Fibroblast of skin of scalp (primary cell): Measurements from ENCODE around the gene HOXD8.

Experiments
- DNase-seq: peaks from one replicate; pipeline ENCODE4 v3.0.0-alpha.2; 2013

HOXD8 gene

DNA sequence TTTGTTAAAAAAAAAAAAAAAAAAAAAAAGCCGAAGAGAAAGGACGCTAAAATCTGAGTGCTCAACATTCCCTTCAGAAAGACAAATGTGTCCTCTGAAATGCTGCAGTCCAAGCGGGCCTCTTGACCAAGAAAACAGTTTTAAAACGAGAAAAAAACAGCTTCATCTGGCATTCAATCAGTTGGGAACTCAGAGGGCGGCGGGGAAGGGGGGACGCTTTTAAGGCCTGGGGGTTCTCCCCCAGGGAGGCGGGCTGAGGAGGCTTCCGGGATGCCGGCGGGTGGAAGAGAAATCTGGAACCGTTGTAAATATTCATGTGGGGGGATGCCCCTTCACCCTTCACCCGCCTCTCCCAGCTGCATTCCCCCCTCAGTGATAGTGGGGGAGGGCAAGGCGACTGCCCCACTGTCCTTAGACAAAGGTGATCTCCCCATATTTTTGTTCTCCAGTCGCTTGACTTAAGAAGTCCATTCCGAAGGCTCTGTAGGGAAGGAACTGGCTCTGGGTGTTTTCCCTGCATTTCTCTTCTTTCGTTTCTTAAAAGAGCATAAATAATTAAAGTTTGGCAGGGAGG, 25.7 kb upstream of the HOXD8 start:
- DNase-seq: no peak

DNA sequence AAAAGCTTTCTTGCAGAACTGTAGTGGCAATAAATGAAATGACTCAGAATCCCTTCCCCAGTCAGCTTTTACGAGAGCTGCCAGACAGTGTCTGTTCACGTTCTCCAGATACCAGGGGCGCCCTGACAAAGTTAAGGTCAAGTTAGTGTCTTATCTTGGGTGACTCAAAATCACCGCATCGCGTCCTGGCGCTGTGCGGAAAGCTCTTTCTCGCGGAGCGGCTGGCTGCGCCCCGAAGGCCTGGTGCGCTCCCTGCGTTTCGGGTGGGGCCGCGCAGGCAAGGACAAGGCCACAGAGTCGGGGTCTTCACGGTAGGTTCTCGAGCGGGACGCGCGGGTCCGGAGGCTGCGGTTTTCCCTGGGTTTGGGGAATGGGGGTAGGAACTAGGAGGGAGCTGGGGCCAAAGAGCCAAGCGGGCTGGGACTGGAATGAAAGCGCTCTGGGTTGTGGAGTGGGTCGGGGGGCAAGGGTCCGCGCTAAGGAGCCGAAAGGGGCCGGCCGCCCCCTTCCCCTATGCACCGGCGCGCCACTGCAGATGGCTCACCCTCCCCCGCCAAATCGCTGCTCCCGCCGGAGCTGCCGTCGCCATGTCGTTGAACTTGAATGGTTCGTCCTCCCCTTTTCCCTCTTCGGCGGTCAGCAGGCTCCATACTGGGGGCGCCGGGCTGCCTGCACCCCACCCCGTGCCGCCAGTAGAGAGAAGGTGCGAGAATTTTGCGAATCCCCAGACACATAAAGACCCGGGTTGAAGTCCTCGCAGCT, 25.0 kb upstream of the HOXD8 start:
- peak; percentile 51 for DNase-seq

DNA sequence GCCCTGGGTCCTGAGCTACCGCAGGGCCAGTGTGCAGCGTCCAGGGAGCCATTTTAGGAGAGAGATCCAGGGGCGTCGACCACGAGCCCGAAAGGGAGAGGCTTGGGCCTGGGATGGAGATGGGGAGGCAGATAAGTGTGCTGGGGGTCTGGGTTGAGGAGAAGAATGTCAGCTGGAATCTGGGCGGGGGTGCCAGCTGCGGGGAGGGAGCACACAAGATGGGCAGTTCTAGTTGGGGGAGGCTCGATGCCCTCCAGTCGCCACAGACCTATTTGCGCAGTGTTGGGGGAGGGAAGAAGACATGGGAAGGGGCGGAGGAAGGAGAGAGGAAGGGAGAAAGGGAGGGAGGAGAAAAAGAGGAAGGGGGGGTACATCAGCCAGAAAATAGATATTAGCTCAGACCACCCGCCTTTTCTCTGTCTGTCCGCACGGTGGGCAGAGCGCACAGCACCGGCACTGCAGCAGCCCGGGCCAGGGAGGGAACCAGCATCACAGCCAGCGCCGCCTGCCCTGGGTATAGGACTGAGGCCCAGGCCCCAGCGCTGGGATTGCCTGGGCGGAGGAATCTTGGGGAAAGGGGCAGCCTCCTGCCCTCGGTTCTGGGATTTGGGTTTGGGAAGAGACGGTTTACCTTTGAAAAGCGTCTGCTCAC, 24.3 kb upstream of the HOXD8 start:
- DNase-seq: no peak

DNA sequence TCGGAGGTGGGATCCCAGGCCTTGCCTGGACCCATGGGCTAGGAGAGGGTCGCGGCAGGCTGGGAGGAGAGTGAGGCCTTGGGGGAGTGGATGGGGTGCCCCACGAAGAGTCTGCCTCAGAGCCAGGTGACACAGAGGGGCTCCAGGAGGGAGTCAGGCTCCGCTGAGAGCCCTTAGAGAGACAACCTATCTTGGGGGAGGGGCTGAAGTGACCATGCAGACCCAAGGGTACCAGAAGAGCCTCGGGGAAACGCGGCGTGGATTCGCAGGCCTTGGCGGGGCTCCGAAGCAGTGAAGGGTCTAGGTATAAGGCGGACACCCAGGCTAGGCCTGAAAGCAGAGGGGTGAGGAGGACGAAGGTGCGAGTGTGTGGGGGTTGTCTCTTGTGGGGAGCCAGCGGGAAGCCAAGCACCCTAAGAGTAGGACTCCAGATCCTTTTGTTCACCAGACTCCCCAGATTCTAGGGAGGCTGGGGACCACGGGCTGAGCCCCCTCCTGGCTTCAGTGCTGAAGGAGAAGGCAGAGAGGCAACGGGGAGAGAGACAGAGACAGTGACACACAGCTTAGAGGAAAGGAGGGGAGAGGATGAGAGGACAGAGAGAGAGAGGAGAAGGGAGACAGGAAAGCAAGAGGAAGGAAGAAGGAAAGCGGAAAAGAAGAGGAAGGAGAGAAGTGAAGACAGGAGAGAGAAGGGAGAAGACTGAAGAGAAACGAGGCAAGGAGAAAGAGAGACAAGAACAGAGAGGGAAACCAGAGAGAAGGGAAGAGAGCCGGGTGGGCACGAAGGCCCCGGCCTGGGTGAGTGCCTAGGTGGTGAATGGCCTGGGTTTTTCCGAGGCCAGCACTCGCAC, 23.6 kb upstream of the HOXD8 start:
- no peak for DNase-seq

DNA sequence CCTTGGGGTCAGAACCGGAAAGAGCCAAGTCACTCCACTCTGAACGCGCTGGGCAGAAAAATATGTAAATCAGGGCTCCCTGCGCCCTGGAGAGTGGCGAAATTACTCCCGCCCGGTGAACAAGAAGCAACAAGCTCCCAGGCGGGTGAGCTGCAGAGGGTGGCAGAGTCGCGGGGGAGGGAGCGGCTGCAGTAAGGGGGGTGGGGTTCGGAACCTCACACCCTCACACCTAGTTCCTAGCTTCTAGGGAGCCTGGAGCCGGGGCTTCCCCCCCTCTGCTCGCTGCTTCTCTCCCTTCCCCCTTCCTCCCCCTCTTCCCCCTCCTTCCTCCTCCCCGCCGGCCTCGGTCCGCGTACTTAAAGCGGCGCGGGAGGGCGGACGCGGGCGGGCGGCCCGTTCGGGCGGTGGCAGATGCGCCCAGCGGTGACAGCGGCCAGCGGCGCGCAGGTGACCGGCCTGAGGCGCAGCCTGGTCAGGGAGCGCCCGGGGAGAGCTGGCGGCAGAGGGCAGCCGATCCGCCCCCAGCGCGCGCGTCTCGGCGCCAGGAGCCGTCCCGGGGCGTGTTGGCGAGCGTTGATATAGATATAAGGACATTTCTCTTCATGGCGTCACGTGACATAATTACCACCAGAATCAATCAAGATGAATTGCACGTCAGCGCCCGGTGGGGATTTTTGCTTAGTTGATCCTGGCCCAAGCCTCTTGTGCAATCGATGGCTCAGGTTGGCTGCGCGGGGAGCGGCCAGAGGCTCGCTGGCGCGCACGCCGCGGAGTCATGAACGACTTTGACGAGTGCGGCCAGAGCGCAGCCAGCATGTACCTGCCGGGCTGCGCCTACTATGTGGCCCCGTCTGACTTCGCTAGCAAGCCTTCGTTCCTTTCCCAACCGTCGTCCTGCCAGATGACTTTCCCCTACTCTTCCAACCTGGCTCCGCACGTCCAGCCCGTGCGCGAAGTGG, 22.6 kb upstream of the HOXD8 start, which contains the start of gene HOXD11:
TSS of gene HOXD11 (plus strand) at position 700 of the 959 bp plus-strand sequence. CDS start at position 776, 76 bp downstream.
- no peak for DNase-seq

DNA sequence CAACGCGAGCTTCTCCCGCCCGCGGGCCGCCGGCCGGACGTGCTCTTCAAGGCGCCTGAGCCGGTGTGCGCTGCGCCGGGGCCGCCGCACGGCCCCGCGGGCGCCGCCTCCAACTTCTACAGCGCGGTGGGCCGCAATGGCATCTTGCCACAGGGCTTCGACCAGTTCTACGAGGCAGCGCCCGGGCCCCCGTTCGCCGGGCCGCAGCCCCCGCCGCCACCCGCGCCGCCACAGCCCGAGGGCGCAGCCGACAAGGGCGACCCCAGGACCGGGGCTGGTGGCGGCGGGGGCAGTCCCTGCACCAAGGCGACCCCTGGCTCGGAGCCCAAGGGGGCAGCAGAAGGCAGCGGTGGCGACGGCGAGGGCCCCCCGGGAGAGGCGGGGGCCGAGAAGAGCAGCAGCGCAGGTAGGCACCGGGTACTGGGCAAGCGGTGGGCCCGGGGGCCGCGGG, 21.7 kb upstream of the HOXD8 start:
- no peak for DNase-seq

DNA sequence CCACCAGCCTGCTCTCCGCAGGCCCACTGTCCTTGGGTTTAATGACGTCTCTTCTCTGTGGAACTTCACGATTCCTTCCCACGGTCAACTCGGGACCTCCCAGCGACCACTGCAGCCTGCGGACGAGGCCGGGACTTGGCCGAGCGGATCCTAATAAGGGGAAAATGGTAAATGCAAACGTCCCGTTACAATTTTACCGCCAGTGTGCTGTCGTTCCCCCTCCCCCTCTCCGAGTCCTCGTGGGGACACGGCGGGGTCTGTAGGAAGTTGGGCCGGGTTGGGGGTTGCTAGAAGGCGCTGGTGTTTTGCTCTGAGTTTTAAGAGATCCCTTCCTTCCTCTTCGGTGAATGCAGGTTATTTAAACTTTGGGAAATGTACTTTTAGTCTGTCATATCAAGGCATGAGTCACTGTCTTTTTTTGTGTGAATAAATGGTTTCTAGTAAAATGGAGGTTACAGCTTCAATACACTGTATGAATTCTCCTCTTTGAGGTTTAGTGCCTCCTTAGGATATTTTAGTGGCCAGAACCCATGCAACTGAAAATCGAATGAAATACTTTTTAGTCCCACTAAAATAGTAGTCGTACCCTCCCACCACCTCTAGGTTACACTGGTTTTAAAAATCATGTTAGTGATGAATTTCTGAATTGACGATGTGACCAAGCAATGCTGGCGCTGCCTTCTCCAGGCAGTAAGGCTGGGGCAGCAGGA, 20.2 kb upstream of the HOXD8 start:
- DNase-seq: no peak

DNA sequence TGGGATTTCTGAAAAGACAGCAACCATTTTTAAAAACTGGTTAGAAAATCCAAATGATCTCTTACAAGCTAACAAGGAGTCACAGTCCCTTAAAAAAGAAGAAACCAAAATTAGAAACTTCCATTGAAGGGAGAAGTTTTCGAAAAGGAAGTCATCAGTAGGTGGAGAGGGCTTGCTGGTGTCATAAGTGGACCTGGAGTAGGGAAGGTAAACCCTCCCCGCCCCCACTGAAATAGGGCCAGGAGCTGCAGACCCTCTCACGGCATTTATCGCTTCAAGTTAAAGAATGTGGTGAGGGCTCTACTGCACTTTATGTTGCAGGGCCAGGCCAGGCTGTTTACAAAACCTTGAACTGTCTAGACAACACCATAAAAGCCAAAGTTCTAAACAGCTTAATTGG, 19.6 kb upstream of the HOXD8 start:
- DNase-seq: no peak

DNA sequence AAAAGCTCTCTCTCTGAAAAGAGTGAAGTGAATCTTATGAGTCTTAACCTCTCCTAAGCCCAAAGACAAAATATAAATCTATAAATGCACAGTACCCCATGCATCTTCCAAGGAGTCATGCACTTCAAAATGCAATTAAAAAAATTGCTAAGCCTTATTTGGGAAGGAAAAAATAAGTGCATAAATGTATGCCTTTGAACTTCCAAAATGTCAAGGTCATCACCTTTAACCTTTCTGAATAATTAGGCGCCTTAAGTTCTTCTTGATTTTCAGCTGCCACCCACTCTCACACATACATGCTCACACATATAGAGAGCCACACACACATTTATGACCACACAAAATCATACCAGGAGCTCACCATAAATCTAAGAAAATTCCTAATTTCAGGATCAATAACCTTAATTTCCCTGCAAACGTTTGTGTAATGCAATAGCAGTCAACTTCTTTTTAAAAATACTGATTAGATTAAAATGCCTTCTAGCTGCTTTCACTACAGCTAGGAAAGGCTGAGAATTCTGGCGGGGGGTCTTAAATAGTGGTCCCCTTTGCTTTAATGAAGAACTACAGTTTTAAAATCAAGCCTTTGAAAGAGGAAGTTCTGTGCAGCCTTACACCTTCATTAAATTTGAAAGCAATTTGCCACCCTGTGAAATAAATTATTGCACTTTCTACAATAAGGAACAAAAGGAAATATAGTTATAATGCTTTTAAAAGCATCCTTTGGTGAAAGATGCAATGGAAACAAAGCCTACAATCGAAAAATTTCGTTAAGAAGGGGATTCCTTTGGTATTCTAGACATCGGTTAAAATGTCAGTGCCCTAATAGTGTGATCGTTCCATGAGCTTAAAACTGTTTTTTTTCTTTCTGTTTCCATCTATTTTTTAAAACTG, 18.8 kb upstream of the HOXD8 start:
- DNase-seq: no peak

DNA sequence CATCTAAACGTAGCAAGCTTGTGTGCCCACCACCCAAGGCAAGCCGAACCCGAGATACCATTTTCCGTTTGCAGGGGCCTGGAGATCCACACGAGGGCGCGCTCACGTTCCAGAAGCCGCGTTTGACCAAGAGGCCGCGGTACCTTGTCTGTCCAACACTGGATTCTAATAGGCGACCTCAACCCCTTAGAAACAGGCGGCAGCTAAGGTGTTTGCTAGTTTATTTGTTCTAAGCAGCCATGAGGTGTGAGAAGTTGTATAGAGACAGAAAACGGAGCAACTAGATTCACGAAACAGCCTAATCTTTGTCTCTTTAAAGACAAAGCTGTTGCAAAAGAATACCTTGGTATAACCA, 18.2 kb upstream of the HOXD8 start:
- DNase-seq: peak; percentile 60

DNA sequence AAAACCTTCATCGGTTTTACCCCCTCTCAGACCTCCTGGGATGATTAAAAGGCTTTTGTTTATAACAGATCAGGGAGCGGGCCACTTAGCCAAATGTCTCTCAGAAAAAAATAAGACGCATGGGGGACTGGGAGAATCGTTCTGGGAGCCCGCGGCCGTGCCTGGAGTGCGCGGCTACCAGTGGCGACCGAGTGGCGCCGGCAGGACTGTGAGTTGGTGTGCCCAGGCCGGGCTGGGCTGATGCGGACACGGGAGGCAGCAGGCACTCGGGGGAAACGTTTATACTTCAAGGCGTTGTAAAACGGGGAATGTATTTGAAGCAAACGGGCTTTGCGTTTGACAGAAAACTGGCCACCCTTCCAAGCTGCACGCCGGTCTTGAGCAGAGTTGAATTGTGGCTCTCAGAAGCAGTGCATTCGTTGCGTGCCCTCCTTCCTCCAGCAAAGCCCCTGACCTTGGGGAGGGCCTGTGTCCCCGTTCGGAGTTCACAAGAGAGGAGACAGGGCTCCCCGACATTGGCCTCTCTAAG, 17.6 kb upstream of the HOXD8 start:
- DNase-seq: no peak

DNA sequence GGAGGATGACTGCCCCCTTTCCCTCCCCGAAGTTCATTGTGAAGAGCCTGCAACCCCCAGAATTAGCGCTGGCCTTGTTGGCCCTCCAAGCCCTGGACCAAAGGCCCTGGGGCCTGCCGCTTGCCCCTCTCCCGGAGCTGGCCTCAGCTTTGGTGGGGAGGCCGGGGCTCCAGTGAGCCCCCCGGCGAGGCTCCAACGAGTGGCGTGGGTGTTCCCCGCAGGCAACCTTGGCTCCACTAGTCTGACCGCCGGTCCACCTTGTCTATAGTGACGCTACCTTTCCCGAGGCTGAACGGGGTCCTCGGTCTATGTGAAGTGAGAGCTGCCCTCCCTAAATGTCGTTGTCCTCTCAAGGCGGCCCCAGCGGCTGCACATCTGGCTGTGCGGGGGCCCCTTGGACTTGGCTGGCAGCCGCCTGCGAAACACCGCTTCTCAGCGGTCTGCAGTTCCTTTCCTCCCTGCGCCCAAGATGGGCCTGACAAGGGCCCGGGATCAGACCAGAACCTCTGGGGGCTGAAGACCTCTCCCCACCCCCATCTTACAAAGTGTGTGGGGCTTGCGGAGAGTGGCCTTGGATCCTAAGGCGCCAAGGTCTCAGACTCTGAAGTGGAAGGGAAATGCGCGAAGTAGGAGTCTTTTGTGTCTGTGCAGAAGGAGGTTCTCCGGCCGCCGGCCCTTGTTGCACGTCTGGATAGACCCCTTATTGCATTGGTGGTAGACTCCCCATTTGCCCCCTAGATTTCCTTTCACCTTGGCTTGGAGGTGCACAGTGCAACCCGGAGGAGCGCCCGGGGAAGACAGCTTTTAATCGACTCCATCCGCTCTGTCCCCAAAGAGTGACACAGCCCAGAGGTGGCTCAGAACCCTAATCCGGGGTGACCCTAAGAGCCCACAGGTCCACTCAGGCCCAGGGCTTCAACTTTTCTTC, 16.9 kb upstream of the HOXD8 start:
- no peak for DNase-seq

DNA sequence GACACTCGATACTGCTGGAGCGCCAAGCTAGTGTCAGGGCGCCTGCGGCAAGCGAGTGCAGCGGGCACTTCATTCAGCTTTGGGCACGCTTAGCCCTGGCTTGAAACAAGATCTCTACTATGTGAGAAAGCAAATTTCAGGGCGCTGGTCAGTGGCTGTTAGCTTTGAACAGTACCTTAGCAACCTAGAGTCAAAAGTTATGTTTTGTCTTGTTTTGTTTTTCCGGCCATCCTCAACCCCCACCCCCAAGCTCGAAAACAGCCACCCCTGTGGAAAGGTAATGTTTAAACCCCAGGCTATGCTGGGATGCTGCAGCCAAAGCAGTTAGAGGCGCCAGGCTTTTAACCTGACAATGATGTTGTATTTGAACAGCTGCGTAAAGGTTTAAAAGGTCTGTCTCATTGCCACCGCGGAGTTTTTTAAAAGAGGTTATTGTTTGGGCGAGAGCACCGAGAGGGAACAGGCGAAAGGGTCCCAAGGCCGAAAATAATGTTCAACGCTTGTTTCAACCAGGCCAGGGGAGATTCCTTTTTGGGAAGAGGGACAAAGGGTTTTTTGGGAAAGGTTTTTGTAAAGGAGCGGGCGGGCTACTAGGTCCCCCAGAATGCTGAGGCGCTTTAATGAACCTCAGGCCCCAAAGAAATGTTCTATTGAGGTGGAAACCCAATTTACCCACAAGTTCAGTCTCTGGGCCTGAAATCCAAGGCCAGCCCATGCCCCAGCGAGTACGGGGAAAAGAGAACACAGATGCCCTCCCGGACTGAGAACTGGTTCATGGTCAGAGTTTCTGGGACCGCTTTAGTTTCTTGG, 15.2 kb upstream of the HOXD8 start:
- no peak for DNase-seq

DNA sequence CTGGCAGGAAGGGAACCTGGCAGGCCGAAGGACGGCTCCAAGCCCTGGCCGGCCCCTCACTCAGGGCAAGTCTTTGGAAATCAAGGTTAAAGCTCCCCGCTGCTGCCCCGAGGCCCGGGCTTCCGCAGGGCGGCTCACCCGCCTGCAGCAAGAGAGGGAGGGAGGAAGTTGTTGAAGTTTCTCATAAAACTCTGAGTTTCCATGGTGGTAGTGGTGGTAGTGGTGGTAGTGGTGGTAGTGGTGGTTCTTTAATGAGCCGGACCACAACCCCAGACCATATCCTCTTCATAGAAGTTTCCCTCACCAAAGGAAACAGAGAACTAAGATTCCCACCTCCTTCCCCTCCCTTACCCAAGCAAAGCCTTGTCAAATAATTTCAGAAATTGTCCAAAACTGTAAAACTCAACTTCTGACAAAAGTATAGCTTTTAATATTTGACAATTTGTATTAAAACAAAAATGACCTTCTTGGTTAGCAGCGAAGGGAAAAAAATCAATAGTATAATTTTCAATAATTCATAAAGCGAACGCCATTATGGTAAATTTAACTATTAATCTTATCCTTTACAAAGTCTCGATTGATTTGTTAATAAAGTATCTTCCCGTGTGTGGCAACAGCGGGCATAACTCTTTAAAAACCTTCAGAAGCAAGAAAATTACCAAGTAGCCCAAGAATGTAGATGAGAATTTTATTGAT, 14.4 kb upstream of the HOXD8 start:
- DNase-seq: no peak

DNA sequence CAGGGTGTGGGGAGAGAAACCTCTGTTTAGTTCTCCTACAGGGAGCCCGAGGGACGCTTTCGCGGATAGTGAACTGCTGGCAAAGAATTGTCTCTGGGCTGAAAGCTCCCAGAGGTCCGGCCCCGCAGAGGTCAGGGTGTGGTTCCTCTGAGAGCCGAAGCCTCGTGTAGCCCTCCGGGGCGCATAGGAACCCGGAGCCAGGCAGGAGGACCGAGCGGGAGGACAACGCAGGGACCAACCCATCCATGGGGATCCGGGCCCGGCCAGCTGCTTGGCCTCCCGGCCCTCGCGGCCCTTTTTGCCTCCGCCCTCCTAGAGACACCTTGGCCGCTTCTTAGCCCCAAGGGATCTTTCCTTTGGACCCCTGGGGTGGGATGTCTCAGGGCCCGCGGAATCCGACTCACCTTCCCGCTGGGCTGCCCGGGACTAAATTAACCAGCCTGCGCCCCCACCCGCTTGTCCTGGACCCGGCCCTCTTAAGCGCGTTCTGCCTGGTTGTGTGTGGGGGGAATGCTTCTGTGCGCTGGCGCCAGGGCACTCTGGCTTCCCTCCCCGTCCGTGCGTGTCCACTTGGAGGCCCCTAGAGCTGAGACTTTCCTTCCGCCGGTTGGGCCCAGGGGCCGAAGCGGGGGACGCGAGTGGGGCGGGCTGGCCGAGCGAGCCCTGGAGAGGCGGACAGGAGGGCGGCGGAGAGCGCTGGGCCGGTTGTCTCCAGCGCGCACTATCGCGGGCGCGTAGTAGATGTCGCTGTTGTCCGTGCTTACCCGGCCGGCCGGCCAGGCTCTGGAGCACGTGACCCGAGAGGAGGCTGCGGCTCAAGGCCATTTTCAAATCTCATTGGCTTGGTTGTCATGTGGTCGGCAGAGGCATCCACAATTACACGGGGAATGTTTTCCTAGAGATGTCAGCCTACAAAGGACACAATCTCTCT, 13.4 kb upstream of the HOXD8 start, which contains the start of gene HOXD10:
TSS of gene HOXD10 (plus strand) at position 896 of the 931 bp plus-strand sequence. CDS start 56 bp downstream, outside the sequence.
- peak; percentile 79 for DNase-seq
